K562 (cell line): ENCODE measurements around the gene SHC1. TPM values are rescaled to one million over a fixed set of nuclear protein-coding genes. Genes with fewer than 3 reads are reported as not detected.

ENCODE experiments used
- ATAC-seq: fragments of 200-7000 bp; cut with Tn5 transposase; 3 replicates; pipeline ENCODE4 v1.9.1; 2020; ENCODE audit warnings: moderate library complexity
- BruUV-seq: library from RNA; stranded (reverse); fragments of 400-500 nt; replicated peaks from 2 replicates; lab custom pipeline; 2021; lab: Mats Ljungman, UMichigan
- CTCF ChIA-PET: fragments of 300-600 bp; formaldehyde crosslinking; extraction: SDS; loops from one replicate; lab custom pipeline; 2021; ENCODE audit warnings: low intra/inter-chr PET ratio; lab: Yijun Ruan, JAX
- POLR2A ChIA-PET: fragments of 300-600, 350-650 bp; sonication (Branson Sonifier 250); formaldehyde crosslinking; extraction: SDS; loops from one replicate; lab custom pipeline; 2021; ENCODE audit warnings: antibody characterized with exemption, inconsistent platforms; lab: Yijun Ruan, JAX
- DNase-seq, 4 experiments: peaks; one replicate each; pipeline versions ENCODE4 v3.0.0 to v3.0.0-alpha.2; 2011 to 2018; ENCODE audit warnings: low spot score in 3 of 4, mixed read lengths in 3 of 4; ENCODE audit errors: extremely low read depth in 1 of 4
- FAIRE-seq: peaks from 2 replicates; lab custom pipeline; 2011; peaks lifted over from hg19 to GRCh38; lab: Jason Lieb, UNC
- H2AFZ ChIP-seq: 2 replicates; pipeline ENCODE4 v1.6.0; 2011; ENCODE audit warnings: low read depth, low read length, control low read depth, inconsistent platforms
- H3K27ac ChIP-seq: fragments of 200-600 bp; 3 replicates; pipeline ENCODE4 v1.8.0; 2011; ENCODE audit warnings: low read depth, mild to moderate bottlenecking, control low read depth, inconsistent platforms, low read length, moderate library complexity, mixed read lengths; ENCODE audit errors: extremely low read depth
- H3K27me3 ChIP-seq, 2 experiments: fragments of 300-600 bp in 1 of 2; 2 replicates in 1 of 2; 3 replicates in 1 of 2; pipeline versions ENCODE4 v1.6.0 to v1.8.0; 2011; ENCODE audit warnings: inconsistent platforms in 2 of 2, low read length in 2 of 2, mild to moderate bottlenecking in 1 of 2, mixed read lengths in 1 of 2, moderate library complexity in 1 of 2; ENCODE audit not compliant: control insufficient read depth in 2 of 2, insufficient read depth in 2 of 2
- H3K36me3 ChIP-seq: fragments of 300-600 bp; 3 replicates; pipeline ENCODE4 v1.8.0; 2011; ENCODE audit warnings: mild to moderate bottlenecking, low read length, inconsistent platforms; ENCODE audit not compliant: control insufficient read depth, insufficient read depth
- H3K4me1 ChIP-seq, 2 experiments: fragments of 200-600 bp in 1 of 2; replicated peaks in 1 of 2; 2 replicates in 1 of 2; 3 replicates in 1 of 2; pipeline versions ENCODE4 v1.5.1 to v1.8.0; 2011; ENCODE audit warnings: inconsistent platforms in 2 of 2, low read length in 2 of 2, mild to moderate bottlenecking in 1 of 2, mixed read lengths in 1 of 2, moderate library complexity in 1 of 2; ENCODE audit not compliant: control insufficient read depth in 2 of 2, insufficient read depth in 2 of 2
- H3K4me2 ChIP-seq: 2 replicates; pipeline ENCODE4 v1.6.1; 2011; ENCODE audit warnings: low read length, control low read depth, inconsistent platforms, mixed read lengths; ENCODE audit not compliant: insufficient read depth
- H3K4me3 ChIP-seq: fragments of 200-600 bp; sonication (generic), shearing (Covaris generic); 2 replicates; pipeline ENCODE4 v1.5.1; 2016; ENCODE audit warnings: control low read depth, inconsistent platforms
- H3K79me2 ChIP-seq: fragments of 200-600 bp; 3 replicates; pipeline ENCODE4 v1.8.0; 2011; ENCODE audit warnings: low read length, inconsistent platforms; ENCODE audit not compliant: control insufficient read depth, insufficient read depth
- H3K9ac ChIP-seq, 2 experiments: 2 replicates each; pipeline versions ENCODE4 v1.6.0 to v1.6.1; 2011; ENCODE audit warnings: low read depth in 2 of 2, low read length in 2 of 2, control low read depth in 1 of 2, inconsistent platforms in 1 of 2, mild to moderate bottlenecking in 1 of 2, mixed read lengths in 1 of 2; ENCODE audit not compliant: insufficient read depth in 1 of 2
- H3K9me1 ChIP-seq: one replicate; pipeline ENCODE4 v1.6.0; 2011; ENCODE audit warnings: inconsistent platforms, mild to moderate bottlenecking, low read length, moderate library complexity; ENCODE audit not compliant: control insufficient read depth, insufficient read depth
- H3K9me3 ChIP-seq: replicated peaks from 2 replicates; pipeline ENCODE4 v1.5.1; 2011; ENCODE audit warnings: low read depth, low read length, inconsistent platforms; ENCODE audit not compliant: control insufficient read depth, insufficient read depth
- H4K20me1 ChIP-seq: replicated peaks from 2 replicates; pipeline ENCODE4 v1.6.1; 2011; ENCODE audit warnings: low read length, inconsistent platforms, mixed read lengths; ENCODE audit not compliant: control insufficient read depth, insufficient read depth
- JUN ChIP-seq, 2 experiments: sonication (generic) in 1 of 2; formaldehyde crosslinking in 1 of 2; IDR thresholded peaks; 2 replicates each; pipeline versions ENCODE4 v1.6.1 to v1.8.0; 2012 to 2022; ENCODE audit warnings: borderline replicate concordance in 2 of 2, mild to moderate bottlenecking in 2 of 2, improper control_type of control experiment in 1 of 2, low read depth in 1 of 2, low read length in 1 of 2, missing genetic modification reagents in 1 of 2
- POLR2G ChIP-seq: fragments of 200-400 bp; formaldehyde crosslinking; IDR thresholded peaks from 2 replicates; pipeline ENCODE4 v1.6.1; 2017; ENCODE audit warnings: low read depth, mild to moderate bottlenecking, antibody characterized with exemption, low read length, moderate library complexity
- RAD21 ChIP-seq, 2 experiments: fragments of 250-450 bp in 1 of 2; fragments of 450-650 bp in 1 of 2; sonication (Bioruptor Pico) in 1 of 2; formaldehyde crosslinking in 1 of 2; IDR thresholded peaks in 1 of 2; conservative IDR thresholded peaks in 1 of 2; 2 replicates each; pipeline versions ENCODE4 v1.4.0 to v1.8.0; 2020 to 2022; ENCODE audit warnings: mild to moderate bottlenecking in 2 of 2, moderate library complexity in 1 of 2
- RBFOX2 ChIP-seq: fragments of 200-400 bp; formaldehyde crosslinking; IDR thresholded peaks from 2 replicates; pipeline ENCODE4 v1.6.1; 2017; ENCODE audit warnings: low read depth, mild to moderate bottlenecking, low read length, moderate library complexity
- STAG1 ChIP-seq: sonication (generic); formaldehyde crosslinking; IDR thresholded peaks from 2 replicates; pipeline ENCODE4 v1.5.0; 2020; ENCODE audit warnings: missing genetic modification reagents, borderline replicate concordance
- ZBTB7A ChIP-seq: IDR thresholded peaks from 2 replicates; pipeline ENCODE4 v1.6.1; 2011; ENCODE audit warnings: low read depth, mild to moderate bottlenecking, low read length, moderate library complexity, borderline replicate concordance; ENCODE audit not compliant: control insufficient read depth
- ZFX ChIP-seq: sonication (generic); formaldehyde crosslinking; IDR thresholded peaks from 2 replicates; pipeline ENCODE4 v1.8.0; 2022; ENCODE audit warnings: mild to moderate bottlenecking, missing genetic modification reagents, moderate library complexity
- whole genome bisulfite sequencing: fragments of 100-300 bp; shearing (Covaris generic); methylation state at CpG from one replicate; pipeline ENCODE4 v1.1.6; 2016; ENCODE audit warnings: low coverage, mixed read lengths; ENCODE audit not compliant: insufficient coverage; ENCODE audit errors: missing lambda C conversion rate; 5-methylcytosine and 5-hydroxymethylcytosine counted together
- in situ Hi-C: fragments of 300-500 bp; cut with MboI; formaldehyde crosslinking; loops from 4 replicates; pipeline ENCODE4 v1.15.0; 2018; ENCODE audit warnings: inconsistent platforms, mixed read lengths
- intact Hi-C: fragments of 100-400 bp; cut with micrococcal nuclease; formaldehyde crosslinking; loops from 2 replicates; pipeline ENCODE4 v1.14.2; 2022
- polyA plus RNA-seq, 8 experiments: library from polyadenylated mRNA; depleted of rRNA in 4 of 8; stranded (reverse) in 5 of 8; unstranded in 3 of 8; fragments of >200 nt; fragmentation: Nextera tagmentation in 2 of 8; fragmentation: Illumina TruSeq in 1 of 8; extraction: Ambion mirVana in 2 of 8; extraction: Trizol in 1 of 8; gene quantifications; 2 replicates each; pipeline versions ENCODE4 v1.2.1 to v1.2.3, GENCODE V29; 2011 to 2014; ENCODE audit warnings: inconsistent platforms in 1 of 8, missing spikeins in 1 of 8
- total RNA-seq, 7 experiments: library from RNA; depleted of rRNA in 6 of 7; stranded (reverse); fragments of >200 nt in 6 of 7; fragmentation: Illumina TruSeq in 2 of 7; extraction: Trizol in 2 of 7; gene quantifications; 2 replicates each; pipeline versions ENCODE4 v1.2.1 to v1.2.3, GENCODE V29; 2011 to 2021; ENCODE audit warnings: low replicate concordance in 1 of 7
- TF ChIP-seq, protein P1 (sequence below): sonication (generic); formaldehyde crosslinking; IDR thresholded peaks from 2 replicates; pipeline ENCODE4 v1.8.0; 2022; ENCODE audit warnings: mild to moderate bottlenecking, missing genetic modification reagents
- TF ChIP-seq, protein P2 (sequence below): sonication (generic); formaldehyde crosslinking; IDR thresholded peaks from 2 replicates; pipeline ENCODE4 v1.8.1; 2023; ENCODE audit warnings: mild to moderate bottlenecking, missing genetic modification reagents
- TF ChIP-seq, protein P3 (sequence below): sonication (generic); formaldehyde crosslinking; IDR thresholded peaks from 2 replicates; pipeline ENCODE4 v1.8.1; 2023; ENCODE audit warnings: mild to moderate bottlenecking, missing genetic modification reagents

SHC1 gene
- total and polyA plus RNA-seq, 9 of the 15 experiments (the other 6 are each of a cell fraction or from before 2014, with no cell fraction given): 4.1 to 113 (median 51.9) TPM

DNA sequence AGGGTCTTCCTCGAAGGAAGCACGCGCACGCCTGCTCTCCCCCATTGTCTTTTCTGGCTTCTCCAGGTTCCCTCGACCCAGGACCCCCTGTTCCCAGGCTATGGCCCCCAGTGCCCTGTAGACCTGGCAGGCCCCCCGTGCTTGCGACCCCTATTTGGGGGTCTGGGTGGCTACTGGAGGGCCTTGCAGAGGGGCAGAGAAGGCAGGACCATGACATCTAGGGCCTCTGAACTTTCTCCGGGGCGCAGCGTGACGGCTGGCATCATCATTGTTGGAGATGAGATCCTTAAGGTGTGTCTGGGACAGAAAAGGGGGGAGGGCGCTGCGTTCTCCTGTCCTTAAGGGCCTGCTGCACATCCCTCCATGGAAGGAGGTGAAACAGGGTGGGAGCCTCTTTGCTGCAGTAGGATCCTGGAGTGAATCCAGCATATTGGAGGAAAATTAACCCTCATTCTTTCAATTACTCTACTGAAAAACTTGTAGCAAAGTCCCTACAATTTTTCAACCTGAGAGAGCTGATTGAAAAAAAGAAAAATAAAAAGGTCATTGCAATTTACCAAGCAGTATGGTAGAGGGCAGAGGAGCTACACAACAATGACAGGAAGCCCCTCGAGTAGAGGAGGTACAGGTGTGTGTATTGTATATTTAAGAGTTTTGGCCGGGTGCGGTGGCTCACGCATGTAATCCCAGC is 13.4 kb upstream of the SHC1 start:
- FAIRE-seq: no peak
- DNase-seq: peak in 1 of 4 experiments; percentile 45
- Histone ChIP-seq H3K36me3 (peaks cover 46% of the 10 kb centered on the region), H3K27me3 (no peaks in the 10 kb centered on the region), H3K9me1 (no peaks in the 10 kb centered on the region), H3K9me3 (no peaks in the 10 kb centered on the region), H3K4me3 (peak overlapping the region; percentile 60), H4K20me1 (no peaks in the 10 kb centered on the region; the same call in 1 of the 2 replicates), H3K4me2 (peak overlapping the region; percentile 85), H3K9ac (peak overlapping the region; percentile 83 to 93), H3K4me1 (peaks cover 5 to 34% of the 10 kb centered on the region in 2 experiments; a peak in 4 of 5 replicates), H3K79me2 (peaks cover 76% of the 10 kb centered on the region), H2AFZ (no peak overlapping the region), H3K27ac (peak overlapping the region; percentile 74)
- BruUV-seq: no TSS peak
- 0% methylated on average over 17 of the region's 17 CpGs for WGBS
- POLR2A ChIA-PET: interaction anchor here (0.5 to 4.7 kb wide), 10 partner anchors 12 to 1607 kb away, joined by 3 to 80 read pairs (median 4); partner anchors contain the start of genes CKS1B, LENEP, PBXIP1 and SHC1
- in situ Hi-C loops (no loop called here), intact Hi-C loops (no loop called here)
- peak; percentile 24 for ATAC-seq
- CTCF ChIA-PET: interaction anchor here (1.1 kb wide), 1 partner anchor 34 kb away, joined by 3 read pairs; no protein-coding TSS in a partner anchor
- TF ChIP-seq RBFOX2 (peak; percentile 64), POLR2G (peak; percentile 49), JUN (IDR thresholded peaks at IDR 0.05; ENCODE audit: borderline replicate concordance, low read depth, low read length) (no peak), JUN (CRISPR knock-in tag; IDR thresholded peaks at IDR 0.05; ENCODE audit: borderline replicate concordance) (no peak), ZFX (0 out of 2 replicates have a peak, but pooled peaks have one; percentile 9), STAG1 (CRISPR knock-in tag) (0 out of 2 replicates have a peak, but pooled peaks have one; percentile 13), ZBTB7A (peak; percentile 63), RAD21 (CRISPR knock-in tag; conservative IDR thresholded peaks at IDR 0.05 in 1 of 2, IDR thresholded peaks at IDR 0.05 in 1 of 2) (0 out of 4 replicates have a peak, but pooled peaks of 1 of the 2 experiments have one; percentile 9)
- TF ChIP-seq, protein P1, sequence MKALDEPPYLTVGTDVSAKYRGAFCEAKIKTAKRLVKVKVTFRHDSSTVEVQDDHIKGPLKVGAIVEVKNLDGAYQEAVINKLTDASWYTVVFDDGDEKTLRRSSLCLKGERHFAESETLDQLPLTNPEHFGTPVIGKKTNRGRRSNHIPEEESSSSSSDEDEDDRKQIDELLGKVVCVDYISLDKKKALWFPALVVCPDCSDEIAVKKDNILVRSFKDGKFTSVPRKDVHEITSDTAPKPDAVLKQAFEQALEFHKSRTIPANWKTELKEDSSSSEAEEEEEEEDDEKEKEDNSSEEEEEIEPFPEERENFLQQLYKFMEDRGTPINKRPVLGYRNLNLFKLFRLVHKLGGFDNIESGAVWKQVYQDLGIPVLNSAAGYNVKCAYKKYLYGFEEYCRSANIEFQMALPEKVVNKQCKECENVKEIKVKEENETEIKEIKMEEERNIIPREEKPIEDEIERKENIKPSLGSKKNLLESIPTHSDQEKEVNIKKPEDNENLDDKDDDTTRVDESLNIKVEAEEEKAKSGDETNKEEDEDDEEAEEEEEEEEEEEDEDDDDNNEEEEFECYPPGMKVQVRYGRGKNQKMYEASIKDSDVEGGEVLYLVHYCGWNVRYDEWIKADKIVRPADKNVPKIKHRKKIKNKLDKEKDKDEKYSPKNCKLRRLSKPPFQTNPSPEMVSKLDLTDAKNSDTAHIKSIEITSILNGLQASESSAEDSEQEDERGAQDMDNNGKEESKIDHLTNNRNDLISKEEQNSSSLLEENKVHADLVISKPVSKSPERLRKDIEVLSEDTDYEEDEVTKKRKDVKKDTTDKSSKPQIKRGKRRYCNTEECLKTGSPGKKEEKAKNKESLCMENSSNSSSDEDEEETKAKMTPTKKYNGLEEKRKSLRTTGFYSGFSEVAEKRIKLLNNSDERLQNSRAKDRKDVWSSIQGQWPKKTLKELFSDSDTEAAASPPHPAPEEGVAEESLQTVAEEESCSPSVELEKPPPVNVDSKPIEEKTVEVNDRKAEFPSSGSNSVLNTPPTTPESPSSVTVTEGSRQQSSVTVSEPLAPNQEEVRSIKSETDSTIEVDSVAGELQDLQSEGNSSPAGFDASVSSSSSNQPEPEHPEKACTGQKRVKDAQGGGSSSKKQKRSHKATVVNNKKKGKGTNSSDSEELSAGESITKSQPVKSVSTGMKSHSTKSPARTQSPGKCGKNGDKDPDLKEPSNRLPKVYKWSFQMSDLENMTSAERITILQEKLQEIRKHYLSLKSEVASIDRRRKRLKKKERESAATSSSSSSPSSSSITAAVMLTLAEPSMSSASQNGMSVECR (CRISPR knock-in tag): 0 out of 2 replicates have a peak, but pooled peaks have one; percentile 4
- TF ChIP-seq, protein P2, sequence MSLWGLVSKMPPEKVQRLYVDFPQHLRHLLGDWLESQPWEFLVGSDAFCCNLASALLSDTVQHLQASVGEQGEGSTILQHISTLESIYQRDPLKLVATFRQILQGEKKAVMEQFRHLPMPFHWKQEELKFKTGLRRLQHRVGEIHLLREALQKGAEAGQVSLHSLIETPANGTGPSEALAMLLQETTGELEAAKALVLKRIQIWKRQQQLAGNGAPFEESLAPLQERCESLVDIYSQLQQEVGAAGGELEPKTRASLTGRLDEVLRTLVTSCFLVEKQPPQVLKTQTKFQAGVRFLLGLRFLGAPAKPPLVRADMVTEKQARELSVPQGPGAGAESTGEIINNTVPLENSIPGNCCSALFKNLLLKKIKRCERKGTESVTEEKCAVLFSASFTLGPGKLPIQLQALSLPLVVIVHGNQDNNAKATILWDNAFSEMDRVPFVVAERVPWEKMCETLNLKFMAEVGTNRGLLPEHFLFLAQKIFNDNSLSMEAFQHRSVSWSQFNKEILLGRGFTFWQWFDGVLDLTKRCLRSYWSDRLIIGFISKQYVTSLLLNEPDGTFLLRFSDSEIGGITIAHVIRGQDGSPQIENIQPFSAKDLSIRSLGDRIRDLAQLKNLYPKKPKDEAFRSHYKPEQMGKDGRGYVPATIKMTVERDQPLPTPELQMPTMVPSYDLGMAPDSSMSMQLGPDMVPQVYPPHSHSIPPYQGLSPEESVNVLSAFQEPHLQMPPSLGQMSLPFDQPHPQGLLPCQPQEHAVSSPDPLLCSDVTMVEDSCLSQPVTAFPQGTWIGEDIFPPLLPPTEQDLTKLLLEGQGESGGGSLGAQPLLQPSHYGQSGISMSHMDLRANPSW (CRISPR knock-in tag): 0 out of 2 replicates have a peak, but pooled peaks have one; percentile 30
- TF ChIP-seq, protein P3, sequence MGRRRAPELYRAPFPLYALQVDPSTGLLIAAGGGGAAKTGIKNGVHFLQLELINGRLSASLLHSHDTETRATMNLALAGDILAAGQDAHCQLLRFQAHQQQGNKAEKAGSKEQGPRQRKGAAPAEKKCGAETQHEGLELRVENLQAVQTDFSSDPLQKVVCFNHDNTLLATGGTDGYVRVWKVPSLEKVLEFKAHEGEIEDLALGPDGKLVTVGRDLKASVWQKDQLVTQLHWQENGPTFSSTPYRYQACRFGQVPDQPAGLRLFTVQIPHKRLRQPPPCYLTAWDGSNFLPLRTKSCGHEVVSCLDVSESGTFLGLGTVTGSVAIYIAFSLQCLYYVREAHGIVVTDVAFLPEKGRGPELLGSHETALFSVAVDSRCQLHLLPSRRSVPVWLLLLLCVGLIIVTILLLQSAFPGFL (CRISPR knock-in tag): no peak
